GM21360 (cell line): Measurements from ENCODE around the gene CAMTA1.
"Not testable (repeated sequence)": the region's sequence is repeated elsewhere in the genome, so short reads cannot be mapped to it uniquely, and the experiment has no call there.

Experiments used
- ATAC-seq: cut with Tn5 transposase; IDR thresholded peaks from one replicate; pipeline ENCODE4 v1.9.1; 2021; ENCODE audit warnings: mild to moderate bottlenecking, moderate library complexity; ENCODE audit not compliant: unreplicated experiment

Gene CAMTA1

DNA sequence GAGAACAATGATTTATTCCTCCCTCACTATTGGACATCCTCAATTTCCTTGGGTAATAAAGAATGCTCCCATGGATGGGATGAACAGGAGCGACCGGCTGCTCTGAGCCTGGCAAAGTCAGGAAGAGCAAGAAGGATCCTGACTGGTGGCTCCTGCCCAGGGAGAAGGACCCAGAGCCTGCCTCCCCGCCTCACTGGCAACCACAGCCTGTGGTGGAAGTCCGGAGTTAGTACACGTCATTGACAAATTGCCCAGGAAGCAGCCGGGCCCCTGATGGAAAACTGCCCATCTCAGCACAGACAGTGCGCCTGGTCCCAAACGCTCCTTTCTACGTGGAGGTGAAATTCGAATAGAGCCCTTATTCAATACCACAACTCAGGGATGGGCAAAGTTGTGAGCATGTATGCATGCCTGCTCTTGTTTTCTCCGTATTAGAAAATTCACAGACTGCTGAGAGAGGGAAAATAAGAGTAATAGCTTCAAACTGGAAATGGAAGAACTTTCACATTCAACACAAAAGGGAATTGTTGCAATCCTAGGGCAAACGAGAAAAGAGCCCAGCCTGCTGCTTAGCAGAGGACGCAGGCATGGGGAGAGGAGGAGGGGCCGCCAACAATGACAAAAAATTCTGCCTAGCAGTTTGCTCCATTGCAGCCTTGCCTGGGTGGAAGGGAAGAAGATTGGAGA lies 588.8 kb downstream of the CAMTA1 start:
- no peak for ATAC-seq

DNA sequence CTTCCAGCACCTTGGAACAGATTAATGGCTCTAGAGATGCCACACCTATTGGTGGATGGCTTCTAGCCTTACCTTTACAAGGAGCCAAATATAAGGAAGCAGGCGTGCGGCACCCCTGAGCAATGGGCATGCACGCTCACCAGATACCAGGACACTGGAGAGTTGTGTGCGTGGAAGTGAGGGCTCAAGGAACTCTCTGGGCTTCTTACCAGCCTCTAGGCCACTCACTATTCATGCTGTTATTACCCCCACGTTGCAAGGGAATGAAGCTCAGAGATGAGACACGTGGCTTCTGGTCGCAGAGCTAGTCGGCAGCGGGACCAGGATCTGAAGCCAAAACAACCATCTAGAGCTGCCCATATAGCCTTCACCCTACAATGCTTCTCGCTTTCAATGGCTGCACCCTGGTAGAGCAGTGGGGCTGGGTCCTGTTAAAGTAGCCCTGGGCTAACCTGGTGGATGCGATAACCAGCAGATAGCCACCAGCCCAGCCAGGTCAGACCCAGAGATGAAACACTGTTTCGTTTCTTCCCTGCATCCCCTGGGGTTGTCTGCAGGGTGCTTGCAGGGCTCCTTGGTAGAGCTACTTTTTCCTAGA lies 589.4 kb downstream of the CAMTA1 start:
- no peak for ATAC-seq

GRCh38 chr1:7375329-7375728 lies 590.1 kb downstream of the CAMTA1 start:
- ATAC-seq = no peak

DNA sequence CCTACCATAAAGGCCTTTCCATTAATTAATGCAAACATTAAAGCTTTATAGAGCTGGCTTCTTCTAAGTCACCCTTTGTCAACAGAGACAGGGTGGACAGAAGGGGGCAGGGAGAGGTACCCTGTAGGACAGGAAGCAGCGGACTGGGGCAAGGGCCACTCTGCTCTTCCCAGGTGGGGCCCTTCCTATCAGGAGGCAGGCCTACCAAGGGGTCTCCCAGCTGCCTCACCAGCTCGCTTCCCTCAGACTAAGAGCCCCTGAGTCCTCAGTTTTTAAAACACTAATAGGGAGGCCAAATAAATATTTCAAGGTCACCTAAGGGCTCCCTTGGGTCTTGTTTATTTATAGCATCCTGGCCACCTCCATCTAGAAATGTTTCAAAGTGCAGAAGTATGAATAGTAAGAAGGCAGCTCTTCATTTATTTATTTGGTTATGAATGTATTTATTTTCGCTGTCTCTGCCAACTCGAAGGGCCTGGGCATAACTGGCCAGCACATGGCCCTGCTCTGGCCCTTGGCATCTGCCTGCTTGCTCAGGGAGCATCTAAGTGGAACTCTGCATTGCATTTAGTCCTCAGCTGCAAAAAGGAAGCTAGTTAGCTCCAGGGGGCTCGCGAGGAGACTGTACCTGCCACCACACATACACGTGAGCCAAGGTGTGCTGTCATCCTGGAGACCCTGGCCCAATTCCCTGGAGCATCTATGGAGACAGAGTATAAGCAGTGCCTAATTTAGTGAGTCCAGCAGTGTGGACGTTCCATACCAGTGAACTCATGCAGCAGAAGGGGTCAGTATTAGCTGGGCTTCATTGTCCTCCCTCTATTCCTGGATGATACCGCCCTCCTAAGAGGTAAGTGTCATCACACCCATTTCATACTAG lies 590.8 kb downstream of the CAMTA1 start:
- ATAC-seq = no peak

DNA sequence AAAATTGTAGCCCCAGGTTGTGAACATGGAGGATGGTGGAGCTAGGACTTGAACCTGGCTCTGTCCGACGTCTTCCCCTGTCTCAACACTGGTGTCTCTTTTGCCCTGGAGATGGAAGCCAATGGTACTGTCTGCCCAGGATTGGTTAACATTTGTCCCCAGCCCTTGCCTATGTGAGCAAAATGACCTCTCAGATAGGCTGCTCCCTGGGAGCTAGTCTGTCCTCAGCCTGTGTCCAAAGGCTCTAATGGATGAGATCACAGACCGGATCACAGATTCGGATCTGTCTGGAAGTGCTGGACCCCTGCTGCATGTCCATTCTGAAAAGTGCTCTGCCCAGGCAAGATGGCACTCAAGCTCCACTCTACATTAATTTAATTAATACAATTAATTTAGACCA lies 591.4 kb downstream of the CAMTA1 start:
- ATAC-seq = no peak

GRCh38 chr1:7378346-7379130 lies 593.3 kb downstream of the CAMTA1 start:
- no peak for ATAC-seq

- ATAC-seq = no peak
Measured at GRCh38 chr1:7379441-7379971, 594.3 kb downstream of the CAMTA1 start.

GRCh38 chr1:7380068-7380467 lies 594.8 kb downstream of the CAMTA1 start:
- not testable (repeated sequence) for ATAC-seq

DNA sequence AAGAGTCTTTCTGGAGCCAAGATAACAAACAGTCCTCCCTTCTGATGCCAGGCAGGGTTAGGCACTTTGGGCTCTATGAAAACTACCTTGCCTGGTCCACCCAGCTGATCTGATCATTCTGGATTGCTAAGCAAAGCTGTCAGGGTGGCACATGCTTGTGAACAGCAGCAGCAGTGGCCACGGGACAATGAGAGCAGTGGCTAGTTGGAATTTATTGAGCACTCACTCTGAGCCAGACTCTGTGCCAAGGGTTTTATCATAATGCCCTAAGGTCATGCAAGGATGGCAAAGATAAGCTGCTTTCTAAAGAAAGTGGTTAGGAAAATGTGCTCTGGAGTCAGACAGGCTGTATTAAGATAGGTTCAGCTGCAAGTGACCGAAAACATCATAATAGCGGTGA lies 595.5 kb downstream of the CAMTA1 start:
- ATAC-seq = no peak

GRCh38 chr1:7381729-7382128 lies 596.5 kb downstream of the CAMTA1 start:
- ATAC-seq = not testable (repeated sequence)

DNA sequence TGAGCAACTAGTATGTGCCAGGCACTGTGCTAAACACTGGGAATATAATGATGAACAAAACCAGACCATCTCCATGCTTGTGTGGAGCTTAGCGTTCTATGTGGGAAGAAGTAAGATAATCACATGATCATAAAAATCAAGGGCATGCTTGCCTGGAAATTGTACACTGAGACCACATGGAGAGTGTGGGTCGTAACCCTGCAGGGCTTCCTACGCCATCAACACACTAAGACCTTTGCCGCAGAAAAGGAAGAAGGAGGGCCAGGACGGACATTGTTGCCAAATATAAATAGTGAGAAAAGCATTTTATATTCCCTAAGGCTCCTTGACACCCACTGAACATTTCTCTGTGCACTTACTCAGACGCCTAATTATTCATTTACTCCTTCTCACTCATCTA lies 597.7 kb downstream of the CAMTA1 start:
- no peak for ATAC-seq

- ATAC-seq = no peak
Measured at GRCh38 chr1:7383671-7384520, 598.6 kb downstream of the CAMTA1 start.

DNA sequence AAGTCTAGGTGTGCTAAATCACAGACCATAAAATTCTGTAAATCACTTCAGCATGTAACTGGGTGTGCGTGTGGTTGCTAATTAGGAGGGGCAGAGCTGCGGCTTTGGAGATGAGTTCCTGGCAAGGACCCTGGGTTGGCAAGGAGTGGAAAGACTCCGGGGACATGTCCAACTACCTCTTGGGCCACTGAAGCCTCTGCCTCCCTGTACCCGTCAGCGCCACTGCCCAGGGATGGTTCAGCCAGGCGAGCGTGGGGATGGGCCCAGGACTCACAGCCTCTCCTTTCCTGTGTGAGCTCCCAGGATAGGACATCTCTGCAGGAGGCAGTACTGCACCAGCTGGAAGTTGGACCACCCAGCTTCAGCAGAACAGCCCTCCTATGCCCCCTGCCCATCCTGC lies 599.4 kb downstream of the CAMTA1 start:
- no peak for ATAC-seq

GRCh38 chr1:7385471-7386225 lies 600.4 kb downstream of the CAMTA1 start:
- ATAC-seq = no peak

- no peak for ATAC-seq
Measured at GRCh38 chr1:7386226-7387052, 601.2 kb downstream of the CAMTA1 start.

DNA sequence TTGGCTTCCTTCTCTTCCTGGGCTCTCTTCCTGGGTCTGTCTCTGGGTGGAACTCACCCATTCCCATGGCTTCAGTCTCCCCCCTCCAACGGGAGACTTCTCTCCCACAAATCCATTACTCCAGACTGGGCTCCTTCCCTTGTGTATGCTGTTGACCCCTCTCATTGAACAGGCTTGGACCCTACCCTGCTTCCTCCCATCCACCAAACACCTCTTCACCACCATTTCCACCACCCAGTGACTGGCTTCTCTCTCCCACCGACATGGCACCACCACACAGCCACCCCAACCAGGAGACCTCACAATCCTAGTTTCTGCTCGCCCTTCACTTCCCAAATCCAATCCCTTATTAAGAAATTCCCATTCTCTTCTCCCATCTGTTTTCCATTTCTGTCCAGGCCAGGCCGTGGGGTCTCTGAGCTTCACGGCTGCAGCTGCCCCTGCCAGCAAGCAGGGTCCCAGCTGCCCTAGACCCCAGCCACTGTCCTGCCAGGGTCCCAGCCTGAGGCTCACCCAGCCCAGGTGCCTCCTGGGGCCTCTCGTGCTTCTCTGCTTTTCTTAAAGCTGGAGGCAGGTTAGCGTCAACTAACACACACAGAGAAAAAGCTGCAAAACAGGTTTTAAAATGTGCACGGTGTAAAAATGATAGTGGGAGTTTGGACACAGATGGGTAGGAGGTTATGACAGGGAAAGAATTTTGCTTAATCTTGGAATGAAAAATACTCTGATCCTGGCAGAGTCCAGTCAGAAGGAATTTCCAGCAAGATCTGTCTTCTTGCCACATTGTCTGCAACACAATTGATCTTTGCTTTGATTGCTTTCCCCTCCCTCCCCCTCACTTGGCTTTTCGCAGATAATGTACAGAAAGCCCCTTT lies 602.0 kb downstream of the CAMTA1 start:
- ATAC-seq = no peak

GRCh38 chr1:7388141-7388487 lies 602.9 kb downstream of the CAMTA1 start:
- ATAC-seq = no peak
